Tibial nerve (tissue), 4 donors: Measurements from ENCODE around the gene ENDOV.

Experiments
- CTCF ChIP-seq, 5 experiments: fragments of 200-600 bp in 3 of 5; fragments of 450-650 bp in 2 of 5; sonication (generic) in 3 of 5; IDR thresholded peaks; one replicate each; pipeline ENCODE4 v1.5.1; 2016 to 2019; ENCODE audit warnings: antibody characterized with exemption in 5 of 5, mild to moderate bottlenecking in 3 of 5, moderate library complexity in 2 of 5
- EP300 ChIP-seq, 2 donors: sonication (generic); formaldehyde crosslinking; IDR thresholded peaks; one replicate each; pipeline ENCODE4 v1.6.1; 2017; ENCODE audit warnings: antibody characterized with exemption in 2 of 2, mild to moderate bottlenecking in 1 of 2
- POLR2A ChIP-seq, 2 donors: fragments of 450-650 bp; IDR thresholded peaks; one replicate each; pipeline ENCODE4 v1.6.1; 2017; ENCODE audit warnings: antibody characterized with exemption in 2 of 2, mild to moderate bottlenecking in 2 of 2, moderate library complexity in 2 of 2

- TF ChIP-seq CTCF (IDR thresholded peaks at IDR 0.05): no peak
- no peak for TF ChIP-seq POLR2A (IDR thresholded peaks at IDR 0.05)
- no peak for TF ChIP-seq EP300 (IDR thresholded peaks at IDR 0.05)
Observed at GRCh38 chr17:80425835-80426426, 11.0 kb downstream of the ENDOV start.
